NCI-H82 (cell line): ENCODE measurements around the gene FURIN.
"Not testable (repeated sequence)": the region's sequence is repeated elsewhere in the genome, so short reads cannot be mapped to it uniquely, and the experiment has no call there.

ENCODE experiments used
- DNase-seq: peaks from one replicate; lab custom pipeline; 2025; lab: John Stamatoyannopoulos, UW

FURIN gene

GRCh38 chr15:90844696-90845095, 23.7 kb upstream of the FURIN start:
- DNase-seq: no peak

- no peak for DNase-seq
Observed at GRCh38 chr15:90845201-90845949, 23.0 kb upstream of the FURIN start.

- not testable (repeated sequence) for DNase-seq
Observed at GRCh38 chr15:90849424-90849823, 19.0 kb upstream of the FURIN start.

- no peak for DNase-seq
Observed at GRCh38 chr15:90851114-90851513, 17.3 kb upstream of the FURIN start.

- no peak for DNase-seq
Observed at GRCh38 chr15:90851940-90852339, 16.4 kb upstream of the FURIN start.

GRCh38 chr15:90855139-90855538, 13.2 kb upstream of the FURIN start:
- DNase-seq: no peak

GRCh38 chr15:90857337-90857736, 11.1 kb upstream of the FURIN start:
- no peak for DNase-seq

GRCh38 chr15:90857883-90858443, 10.4 kb upstream of the FURIN start:
- no peak for DNase-seq

- DNase-seq: no peak
Observed at GRCh38 chr15:90859234-90860131, 8.9 kb upstream of the FURIN start.

- no peak for DNase-seq
Observed at GRCh38 chr15:90860450-90860849, 7.9 kb upstream of the FURIN start.

GRCh38 chr15:90860942-90861675, 7.3 kb upstream of the FURIN start:
- DNase-seq: no peak

- DNase-seq: no peak
Observed at GRCh38 chr15:90862487-90862886, 5.9 kb upstream of the FURIN start.

- DNase-seq: no peak
Observed at GRCh38 chr15:90862964-90863778, 5.2 kb upstream of the FURIN start.

- DNase-seq: no peak
Observed at GRCh38 chr15:90863987-90864386, 4.4 kb upstream of the FURIN start.

GRCh38 chr15:90864507-90864906, 3.9 kb upstream of the FURIN start:
- DNase-seq: peak; percentile 48

- DNase-seq: no peak
Observed at GRCh38 chr15:90865702-90866101, 2.7 kb upstream of the FURIN start.

GRCh38 chr15:90866161-90866715, 2.1 kb upstream of the FURIN start:
- peak; percentile 66 for DNase-seq

GRCh38 chr15:90866800-90867199, 1.6 kb upstream of the FURIN start:
- DNase-seq: no peak

- peak; percentile 40 for DNase-seq
Observed at GRCh38 chr15:90869140-90869541, 753 bp downstream of the FURIN start.

- peak; percentile 68 for DNase-seq
Observed at GRCh38 chr15:90869601-90870353, 1.4 kb downstream of the FURIN start.
